HEK293 (cell line): ENCODE results near the gene CDADC1.

Experiments used
- CTCF ChIA-PET: fragments of 350-600 bp; formaldehyde crosslinking; extraction: SDS; loops from one replicate; lab custom pipeline; 2021; ENCODE audit warnings: antibody characterized with exemption; lab: Yijun Ruan, JAX
- POLR2A ChIA-PET: fragments of 300-600 bp; formaldehyde crosslinking; extraction: SDS; loops from one replicate; lab custom pipeline; 2020; ENCODE audit warnings: antibody characterized with exemption, inconsistent platforms; lab: Yijun Ruan, JAX
- H3K27ac ChIP-seq: fragments of 200-500 bp; sonication (Bioruptor generic); 2 replicates; pipeline ENCODE4 v1.5.1; 2014; ENCODE audit warnings: low read depth, low read length, control low read depth, inconsistent platforms; ENCODE audit errors: extremely low read depth
- H3K36me3 ChIP-seq, 2 experiments: fragments of 200-500 bp in 1 of 2; sonication (Bioruptor generic) in 1 of 2; 1 replicate in 1 of 2; 2 replicates in 1 of 2; pipeline ENCODE4 v1.5.1; 2014 to 2017; ENCODE audit warnings: inconsistent platforms in 2 of 2, low read length in 2 of 2; ENCODE audit not compliant: control insufficient read depth in 2 of 2, insufficient read depth in 1 of 2
- H3K4me1 ChIP-seq: fragments of 200-500 bp; sonication (Bioruptor generic); 2 replicates; pipeline ENCODE4 v1.5.1; 2014; ENCODE audit warnings: mild to moderate bottlenecking, low read length, inconsistent platforms; ENCODE audit not compliant: control insufficient read depth, insufficient read depth
- H3K4me3 ChIP-seq: 2 replicates; pipeline ENCODE4 v1.5.1; 2011; ENCODE audit warnings: low read depth, mild to moderate bottlenecking, control low read depth, low read length, moderate library complexity
- H3K9me3 ChIP-seq: fragments of 200-500 bp; sonication (Bioruptor generic); 2 replicates; pipeline ENCODE4 v1.5.1; 2014; ENCODE audit warnings: low read depth, low read length, inconsistent platforms; ENCODE audit not compliant: control insufficient read depth, insufficient read depth
- AEBP2 ChIP-seq: fragments of 450-650 bp; formaldehyde crosslinking; IDR thresholded peaks from 2 replicates; pipeline ENCODE4 v1.5.1; 2016; ENCODE audit warnings: missing biosample characterization, missing genetic modification characterization, borderline replicate concordance
- MZF1 ChIP-seq: fragments of 450-650 bp; formaldehyde crosslinking; IDR thresholded peaks from 2 replicates; pipeline ENCODE4 v1.5.1; 2017; ENCODE audit warnings: missing biosample characterization, missing genetic modification characterization, borderline replicate concordance
- PATZ1 ChIP-seq: fragments of 450-650 bp; formaldehyde crosslinking; IDR thresholded peaks from 2 replicates; pipeline ENCODE4 v1.5.1; 2016; ENCODE audit warnings: missing biosample characterization, missing genetic modification characterization
- SP7 ChIP-seq: fragments of 450-650 bp; formaldehyde crosslinking; IDR thresholded peaks from 2 replicates; pipeline ENCODE4 v1.5.1; 2016; ENCODE audit warnings: missing biosample characterization, missing genetic modification characterization
- ZFP41 ChIP-seq: fragments of 450-650 bp; formaldehyde crosslinking; IDR thresholded peaks from 2 replicates; pipeline ENCODE4 v1.5.1; 2016; ENCODE audit warnings: missing biosample characterization, missing genetic modification characterization, borderline replicate concordance
- ZNF155 ChIP-seq: fragments of 450-650 bp; formaldehyde crosslinking; IDR thresholded peaks from 2 replicates; pipeline ENCODE4 v1.5.1; 2016; ENCODE audit warnings: missing biosample characterization, missing genetic modification characterization
- ZNF18 ChIP-seq: fragments of 450-650 bp; formaldehyde crosslinking; IDR thresholded peaks from 2 replicates; pipeline ENCODE4 v1.5.1; 2016; ENCODE audit warnings: missing biosample characterization, missing genetic modification characterization
- ZNF37A ChIP-seq: fragments of 450-650 bp; IDR thresholded peaks from 2 replicates; pipeline ENCODE4 v1.5.1; 2018; ENCODE audit warnings: missing biosample characterization, missing genetic modification characterization
- ZNF571 ChIP-seq: fragments of 450-650 bp; formaldehyde crosslinking; IDR thresholded peaks from 2 replicates; pipeline ENCODE4 v1.5.0; 2017; ENCODE audit warnings: missing biosample characterization, missing genetic modification characterization
- ZNF621 ChIP-seq: fragments of 450-650 bp; formaldehyde crosslinking; IDR thresholded peaks from 2 replicates; pipeline ENCODE4 v1.5.1; 2017; ENCODE audit warnings: missing biosample characterization, missing genetic modification characterization
- ZNF654 ChIP-seq: fragments of 450-650 bp; formaldehyde crosslinking; IDR thresholded peaks from 2 replicates; pipeline ENCODE4 v1.5.1; 2016; ENCODE audit warnings: low read depth, missing biosample characterization, missing genetic modification characterization
- ZNF707 ChIP-seq: fragments of 450-650 bp; formaldehyde crosslinking; IDR thresholded peaks from 2 replicates; pipeline ENCODE4 v1.5.1; 2016; ENCODE audit warnings: missing biosample characterization, missing genetic modification characterization
- TF ChIP-seq, protein P1 (sequence below): fragments of 450-650 bp; formaldehyde crosslinking; IDR thresholded peaks from 2 replicates; pipeline ENCODE4 v1.5.1; 2016; ENCODE audit warnings: missing biosample characterization, missing genetic modification characterization
- TF ChIP-seq, protein P2 (sequence below): fragments of 450-650 bp; formaldehyde crosslinking; IDR thresholded peaks from 2 replicates; pipeline ENCODE4 v1.5.1; 2016; ENCODE audit warnings: missing biosample characterization, missing genetic modification characterization
- TF ChIP-seq, protein P3 (sequence below): fragments of 450-650 bp; formaldehyde crosslinking; IDR thresholded peaks from 2 replicates; pipeline ENCODE4 v1.5.1; 2016; ENCODE audit warnings: missing biosample characterization, missing genetic modification characterization, borderline replicate concordance

CDADC1 gene

GRCh38 chr13:49258089-49258796, 10.5 kb downstream of the CDADC1 start (continued):
- no peak for TF ChIP-seq ZNF621 (tag by site-specific recombination)
- TF ChIP-seq, protein P1, sequence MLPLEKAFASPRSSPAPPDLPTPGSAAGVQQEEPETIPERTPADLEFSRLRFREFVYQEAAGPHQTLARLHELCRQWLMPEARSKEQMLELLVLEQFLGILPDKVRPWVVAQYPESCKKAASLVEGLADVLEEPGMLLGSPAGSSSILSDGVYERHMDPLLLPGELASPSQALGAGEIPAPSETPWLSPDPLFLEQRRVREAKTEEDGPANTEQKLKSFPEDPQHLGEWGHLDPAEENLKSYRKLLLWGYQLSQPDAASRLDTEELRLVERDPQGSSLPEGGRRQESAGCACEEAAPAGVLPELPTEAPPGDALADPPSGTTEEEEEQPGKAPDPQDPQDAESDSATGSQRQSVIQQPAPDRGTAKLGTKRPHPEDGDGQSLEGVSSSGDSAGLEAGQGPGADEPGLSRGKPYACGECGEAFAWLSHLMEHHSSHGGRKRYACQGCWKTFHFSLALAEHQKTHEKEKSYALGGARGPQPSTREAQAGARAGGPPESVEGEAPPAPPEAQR (tag by site-specific recombination): no peak

GRCh38 chr13:49259586-49259985, 11.9 kb downstream of the CDADC1 start:
- Histone ChIP-seq H3K4me1 (no peaks in the 10 kb centered on the region), H3K9me3 (no peaks in the 10 kb centered on the region), H3K4me3 (no peak overlapping the region), H3K36me3 (peaks cover 7 to 51% of the 10 kb centered on the region in 2 experiments), H3K27ac (no peak overlapping the region)
- TF ChIP-seq ZNF707 (tag by site-specific recombination): no peak
- TF ChIP-seq ZNF155 (tag by site-specific recombination): no peak
- no peak for TF ChIP-seq ZNF37A
- no peak for TF ChIP-seq ZFP41 (tag by site-specific recombination)
- no peak for TF ChIP-seq MZF1
- no peak for TF ChIP-seq ZNF571
- no peak for TF ChIP-seq ZNF18 (tag by site-specific recombination)
- no peak for TF ChIP-seq AEBP2 (tag by site-specific recombination)
- TF ChIP-seq PATZ1 (tag by site-specific recombination): no peak
- no peak for TF ChIP-seq SP7 (tag by site-specific recombination)
- TF ChIP-seq, protein P2, sequence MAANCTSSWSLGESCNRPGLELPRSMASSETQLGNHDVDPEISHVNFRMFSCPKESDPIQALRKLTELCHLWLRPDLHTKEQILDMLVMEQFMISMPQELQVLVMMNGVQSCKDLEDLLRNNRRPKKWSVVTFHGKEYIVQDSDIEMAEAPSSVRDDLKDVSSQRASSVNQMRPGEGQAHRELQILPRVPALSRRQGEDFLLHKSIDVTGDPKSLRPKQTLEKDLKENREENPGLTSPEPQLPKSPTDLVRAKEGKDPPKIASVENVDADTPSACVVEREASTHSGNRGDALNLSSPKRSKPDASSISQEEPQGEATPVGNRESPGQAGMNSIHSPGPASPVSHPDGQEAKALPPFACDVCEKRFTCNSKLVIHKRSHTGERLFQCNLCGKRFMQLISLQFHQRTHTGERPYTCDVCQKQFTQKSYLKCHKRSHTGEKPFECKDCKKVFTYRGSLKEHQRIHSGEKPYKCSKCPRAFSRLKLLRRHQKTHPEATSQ: no peak
- no peak for TF ChIP-seq ZNF654 (tag by site-specific recombination)
- TF ChIP-seq, protein P3, sequence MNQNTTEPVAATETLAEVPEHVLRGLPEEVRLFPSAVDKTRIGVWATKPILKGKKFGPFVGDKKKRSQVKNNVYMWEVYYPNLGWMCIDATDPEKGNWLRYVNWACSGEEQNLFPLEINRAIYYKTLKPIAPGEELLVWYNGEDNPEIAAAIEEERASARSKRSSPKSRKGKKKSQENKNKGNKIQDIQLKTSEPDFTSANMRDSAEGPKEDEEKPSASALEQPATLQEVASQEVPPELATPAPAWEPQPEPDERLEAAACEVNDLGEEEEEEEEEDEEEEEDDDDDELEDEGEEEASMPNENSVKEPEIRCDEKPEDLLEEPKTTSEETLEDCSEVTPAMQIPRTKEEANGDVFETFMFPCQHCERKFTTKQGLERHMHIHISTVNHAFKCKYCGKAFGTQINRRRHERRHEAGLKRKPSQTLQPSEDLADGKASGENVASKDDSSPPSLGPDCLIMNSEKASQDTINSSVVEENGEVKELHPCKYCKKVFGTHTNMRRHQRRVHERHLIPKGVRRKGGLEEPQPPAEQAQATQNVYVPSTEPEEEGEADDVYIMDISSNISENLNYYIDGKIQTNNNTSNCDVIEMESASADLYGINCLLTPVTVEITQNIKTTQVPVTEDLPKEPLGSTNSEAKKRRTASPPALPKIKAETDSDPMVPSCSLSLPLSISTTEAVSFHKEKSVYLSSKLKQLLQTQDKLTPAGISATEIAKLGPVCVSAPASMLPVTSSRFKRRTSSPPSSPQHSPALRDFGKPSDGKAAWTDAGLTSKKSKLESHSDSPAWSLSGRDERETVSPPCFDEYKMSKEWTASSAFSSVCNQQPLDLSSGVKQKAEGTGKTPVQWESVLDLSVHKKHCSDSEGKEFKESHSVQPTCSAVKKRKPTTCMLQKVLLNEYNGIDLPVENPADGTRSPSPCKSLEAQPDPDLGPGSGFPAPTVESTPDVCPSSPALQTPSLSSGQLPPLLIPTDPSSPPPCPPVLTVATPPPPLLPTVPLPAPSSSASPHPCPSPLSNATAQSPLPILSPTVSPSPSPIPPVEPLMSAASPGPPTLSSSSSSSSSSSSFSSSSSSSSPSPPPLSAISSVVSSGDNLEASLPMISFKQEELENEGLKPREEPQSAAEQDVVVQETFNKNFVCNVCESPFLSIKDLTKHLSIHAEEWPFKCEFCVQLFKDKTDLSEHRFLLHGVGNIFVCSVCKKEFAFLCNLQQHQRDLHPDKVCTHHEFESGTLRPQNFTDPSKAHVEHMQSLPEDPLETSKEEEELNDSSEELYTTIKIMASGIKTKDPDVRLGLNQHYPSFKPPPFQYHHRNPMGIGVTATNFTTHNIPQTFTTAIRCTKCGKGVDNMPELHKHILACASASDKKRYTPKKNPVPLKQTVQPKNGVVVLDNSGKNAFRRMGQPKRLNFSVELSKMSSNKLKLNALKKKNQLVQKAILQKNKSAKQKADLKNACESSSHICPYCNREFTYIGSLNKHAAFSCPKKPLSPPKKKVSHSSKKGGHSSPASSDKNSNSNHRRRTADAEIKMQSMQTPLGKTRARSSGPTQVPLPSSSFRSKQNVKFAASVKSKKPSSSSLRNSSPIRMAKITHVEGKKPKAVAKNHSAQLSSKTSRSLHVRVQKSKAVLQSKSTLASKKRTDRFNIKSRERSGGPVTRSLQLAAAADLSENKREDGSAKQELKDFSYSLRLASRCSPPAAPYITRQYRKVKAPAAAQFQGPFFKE (tag by site-specific recombination): no peak
- ChIA-PET POLR2A (no interaction called here), CTCF (no interaction called here)
